ENCODE measurements around the gene BRAF. TPM values are rescaled to one million over a fixed set of nuclear protein-coding genes. Genes with fewer than 3 reads are reported as not detected.

The BRAF gene
- total and polyA plus RNA-seq, 2 of the 8 experiments (the other 6 are each of a cell fraction or from before 2014, with no cell fraction given): 11.4 to 32.6 TPM

DNA sequence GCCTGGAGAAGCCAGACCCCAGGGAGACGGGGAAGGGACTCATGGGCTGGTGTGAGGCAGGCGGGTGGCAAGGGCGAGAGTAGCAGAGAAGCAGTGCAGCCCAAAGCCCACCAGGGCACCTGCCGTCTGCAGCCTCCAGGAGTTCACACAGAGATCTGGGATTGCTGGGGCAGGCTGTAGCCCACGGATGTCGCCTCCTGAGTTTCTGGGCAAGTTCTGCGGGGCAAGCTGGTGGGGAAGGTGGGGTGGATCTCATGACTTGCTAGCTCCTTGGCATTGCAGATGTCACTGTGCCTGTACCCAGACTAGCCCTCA lies 246.0 kb downstream of the BRAF start:
- no peak overlapping the region for H2BK20ac ChIP-seq (ENCODE audit: low read length)
- H3K23me2 ChIP-seq (ENCODE audit: low read depth, low read length): no peaks in the 10 kb centered on the region; the same call in 1 of the 2 replicates
- no peak overlapping the region for H3K14ac ChIP-seq (ENCODE audit: insufficient read length)
- POLR2A ChIA-PET (ENCODE audit: partially characterized antibody): interaction anchor here (1.0 kb wide), 1 partner anchor 15 kb away, joined by 4 read pairs; no protein-coding TSS in a partner anchor
- DNase-seq (ENCODE audit: low read depth in 1 of 2, low spot score in 2 of 2): no peak
- H4K5ac ChIP-seq (ENCODE audit: insufficient read length, low read depth, low read length): no peak overlapping the region
- H3K9me3 ChIP-seq (ENCODE audit: insufficient read depth in 2 of 2, low read depth in 1 of 2, low read length in 1 of 2): no peaks in the 10 kb centered on the region
- no peak overlapping the region for H3K4me3 ChIP-seq (ENCODE audit: extremely low read depth in 1 of 4, insufficient read depth in 2 of 4, low read depth in 3 of 4, low read length in 4 of 4)
- H3K36me3 ChIP-seq (ENCODE audit: control insufficient read depth in 2 of 4, insufficient read depth in 4 of 4, low read length in 3 of 4): no peaks in the 10 kb centered on the region
- no peak overlapping the region for H2AK5ac ChIP-seq (ENCODE audit: low read depth, low read length)
- H2BK5ac ChIP-seq (ENCODE audit: low read depth, low read length): no peak overlapping the region
- H4K20me1 ChIP-seq (replicated peaks in 1 of 2; ENCODE audit: control insufficient read depth in 1 of 2, insufficient read depth in 2 of 2, low read length in 2 of 2): no peaks in the 10 kb centered on the region
- 84% methylated on average over 7 of the region's 7 CpGs; no CpG with 5 or more reads in 1 of the 2 experiments for WGBS, 2 experiments (ENCODE audit: extremely low coverage in 1 of 2, insufficient coverage in 1 of 2, insufficient read length in 1 of 2, insufficient replicate concordance in 2 of 2, low coverage in 1 of 2, low lambda C conversion rate in 2 of 2, missing lambda C conversion rate in 1 of 2)
- H3K79me1 ChIP-seq (ENCODE audit: low read depth, low read length): no peaks in the 10 kb centered on the region
- no peak overlapping the region for H4K91ac ChIP-seq (replicated peaks; ENCODE audit: insufficient read length, low read length)
- no peak for FAIRE-seq
- no peak overlapping the region for H3K27ac ChIP-seq (ENCODE audit: low read depth, low read length)
- CTCF ChIA-PET (ENCODE audit: partially characterized antibody): interaction anchor here (0.7 to 1.4 kb wide), 3 partner anchors 36 to 304 kb away, joined by 3 read pairs; no protein-coding TSS in a partner anchor
- H3K79me2 ChIP-seq (ENCODE audit: control insufficient read depth in 1 of 2, insufficient read depth in 2 of 2, low read length in 2 of 2): no peaks in the 10 kb centered on the region
- no peak overlapping the region for H3K18ac ChIP-seq (ENCODE audit: extremely low read depth, low read length)
- H2AFZ ChIP-seq (ENCODE audit: low read length): no peak overlapping the region
- no peak overlapping the region for H2BK120ac ChIP-seq (replicated peaks; ENCODE audit: low read depth, low read length)
- H3K4me1 ChIP-seq (replicated peaks in 1 of 4; ENCODE audit: control insufficient read depth in 3 of 4, insufficient read depth in 4 of 4, low read length in 3 of 4): peaks cover 0 to 2% (median 0%) of the 10 kb centered on the region in 4 experiments; a peak in 1 of 7 replicates
- H3K9ac ChIP-seq (replicated peaks in 1 of 4; ENCODE audit: extremely low read depth in 1 of 4, low read depth in 3 of 4, low read length in 3 of 4): no peak overlapping the region
- H3K27me3 ChIP-seq (replicated peaks in 1 of 4; ENCODE audit: control insufficient read depth in 3 of 4, extremely low read depth in 1 of 4, insufficient read depth in 3 of 4, low read length in 3 of 4): peaks cover 0 to 5% (median under 1%) of the 10 kb centered on the region in 4 experiments; a peak in 3 of 7 replicates
- H2BK15ac ChIP-seq (ENCODE audit: low read length): no peak overlapping the region
- H3K4me2 ChIP-seq (ENCODE audit: insufficient read depth in 1 of 2, low read depth in 2 of 2, low read length in 2 of 2): no peak overlapping the region
- H3K23ac ChIP-seq (ENCODE audit: insufficient read length): no peak overlapping the region
- no peak overlapping the region for H3K4ac ChIP-seq (replicated peaks; ENCODE audit: insufficient read length, low read depth, low read length)
- H2BK12ac ChIP-seq (ENCODE audit: low read depth, low read length): no peak overlapping the region
- H4K8ac ChIP-seq (ENCODE audit: extremely low read depth, insufficient read depth, low read length): no peak overlapping the region; the same call in 1 of the 2 replicates
- H3K56ac ChIP-seq (replicated peaks; ENCODE audit: insufficient read length, low read depth, low read length): no peak overlapping the region
- TF ChIP-seq CREB1 (IDR thresholded peaks at IDR 0.05) (no peak), BRCA1 (IDR thresholded peaks at IDR 0.05; ENCODE audit: low read depth, low read length) (no peak), CBX5 (IDR thresholded peaks at IDR 0.05; ENCODE audit: low read depth, low read length) (no peak), TAF7 (optimal IDR thresholded peaks at IDR 0.05; ENCODE audit: borderline replicate concordance, low read depth, low read length) (no peak), YY1 (IDR thresholded peaks at IDR 0.05; ENCODE audit: low read depth, low read length) (no peak), HDAC2 (IDR thresholded peaks at IDR 0.05; ENCODE audit: borderline replicate concordance in 1 of 2, low read depth in 2 of 2, low read length in 2 of 2) (no peak), CBX8 (IDR thresholded peaks at IDR 0.05; ENCODE audit: borderline replicate concordance, low read depth, low read length) (no peak), TBP (IDR thresholded peaks at IDR 0.05; ENCODE audit: low read depth, low read length) (no peak), MAFK (IDR thresholded peaks at IDR 0.05; ENCODE audit: low read depth, low read length) (no peak), KDM1A (IDR thresholded peaks at IDR 0.05; ENCODE audit: borderline replicate concordance, low read length) (no peak), KDM4A (IDR thresholded peaks at IDR 0.05; ENCODE audit: low read depth, low read length, severe bottlenecking) (no peak), EZH2 (IDR thresholded peaks at IDR 0.05; ENCODE audit: low read depth, low read length, severe bottlenecking) (no peak), RBBP5 (IDR thresholded peaks at IDR 0.05; ENCODE audit: borderline replicate concordance, low read depth, low read length) (no peak), GTF2F1 (IDR thresholded peaks at IDR 0.05; ENCODE audit: borderline replicate concordance, low read depth, low read length) (no peak), PHF8 (conservative IDR thresholded peaks at IDR 0.05; ENCODE audit: low read depth, low read length) (no peak)
